Amygdala (tissue), 56 donors: ENCODE results near the gene SEC61A1.
A peak's percentile ranks its signal among the peaks of the same experiment; 100 is the strongest.

Experiments
- DNase-seq, 56 donors: peaks; one replicate each; lab custom pipeline; 2025; lab: John Stamatoyannopoulos, UW

The SEC61A1 gene

DNA sequence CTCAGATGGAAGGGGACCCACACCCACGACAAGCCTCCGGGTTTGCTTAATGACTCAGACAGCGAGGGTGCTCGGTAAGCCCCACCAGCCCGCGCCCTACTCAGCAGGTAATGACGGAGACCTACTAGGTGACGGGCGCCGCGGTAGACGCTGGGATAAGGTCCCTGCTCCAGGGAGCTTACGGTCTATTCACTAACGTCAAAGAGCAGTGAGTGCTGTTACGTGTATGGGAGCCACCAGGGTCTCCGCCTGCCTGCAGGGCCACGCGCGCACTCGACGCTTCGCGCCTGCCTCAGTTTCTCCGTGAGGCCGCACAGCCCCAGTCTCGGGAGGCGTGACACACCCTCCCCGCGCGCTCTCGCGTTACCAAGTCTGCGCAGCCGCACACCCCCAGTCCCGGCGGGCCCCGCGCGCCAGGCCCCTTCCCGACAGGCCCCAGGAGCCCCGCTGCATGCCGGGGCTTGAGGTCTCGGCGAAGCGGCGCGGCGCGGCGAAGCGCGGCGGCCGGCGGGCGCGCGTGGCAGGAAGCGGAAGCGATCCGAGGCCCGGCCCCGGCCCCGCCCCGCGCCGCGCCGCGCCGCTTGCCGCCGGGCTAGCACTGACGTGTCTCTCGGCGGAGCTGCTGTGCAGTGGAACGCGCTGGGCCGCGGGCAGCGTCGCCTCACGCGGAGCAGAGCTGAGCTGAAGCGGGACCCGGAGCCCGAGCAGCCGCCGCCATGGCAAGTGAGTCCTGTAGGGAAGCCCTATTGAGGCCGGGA, at the start of gene SEC61A1:
Gene SEC61A1, plus strand, starts transcription at position 601 of the 758 bp plus-strand sequence. Its CDS starts 116 bp downstream, at position 717.
- DNase-seq: peak; percentile 24 to 96 (median 87)

DNA sequence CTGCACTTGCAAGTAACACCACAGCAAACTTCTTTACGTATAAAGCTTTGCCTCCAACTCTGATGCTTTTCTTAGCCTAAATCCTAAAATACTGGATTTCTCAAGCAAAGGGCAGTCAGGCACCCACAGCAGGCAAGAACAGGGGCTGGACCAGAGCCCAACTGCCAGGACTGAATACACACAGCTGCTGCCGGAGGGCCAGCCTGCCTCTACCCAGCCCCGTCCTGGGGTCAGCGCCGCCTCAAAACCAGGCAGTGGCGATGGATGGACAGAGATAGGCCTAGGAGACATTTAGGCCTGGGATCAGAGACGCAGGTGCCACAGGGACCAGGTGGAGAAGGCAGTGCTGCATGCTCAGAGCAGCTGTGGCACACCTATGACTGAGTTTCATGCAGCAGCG, 47.6 kb upstream of the SEC61A1 start:
- DNase-seq: no peak

DNA sequence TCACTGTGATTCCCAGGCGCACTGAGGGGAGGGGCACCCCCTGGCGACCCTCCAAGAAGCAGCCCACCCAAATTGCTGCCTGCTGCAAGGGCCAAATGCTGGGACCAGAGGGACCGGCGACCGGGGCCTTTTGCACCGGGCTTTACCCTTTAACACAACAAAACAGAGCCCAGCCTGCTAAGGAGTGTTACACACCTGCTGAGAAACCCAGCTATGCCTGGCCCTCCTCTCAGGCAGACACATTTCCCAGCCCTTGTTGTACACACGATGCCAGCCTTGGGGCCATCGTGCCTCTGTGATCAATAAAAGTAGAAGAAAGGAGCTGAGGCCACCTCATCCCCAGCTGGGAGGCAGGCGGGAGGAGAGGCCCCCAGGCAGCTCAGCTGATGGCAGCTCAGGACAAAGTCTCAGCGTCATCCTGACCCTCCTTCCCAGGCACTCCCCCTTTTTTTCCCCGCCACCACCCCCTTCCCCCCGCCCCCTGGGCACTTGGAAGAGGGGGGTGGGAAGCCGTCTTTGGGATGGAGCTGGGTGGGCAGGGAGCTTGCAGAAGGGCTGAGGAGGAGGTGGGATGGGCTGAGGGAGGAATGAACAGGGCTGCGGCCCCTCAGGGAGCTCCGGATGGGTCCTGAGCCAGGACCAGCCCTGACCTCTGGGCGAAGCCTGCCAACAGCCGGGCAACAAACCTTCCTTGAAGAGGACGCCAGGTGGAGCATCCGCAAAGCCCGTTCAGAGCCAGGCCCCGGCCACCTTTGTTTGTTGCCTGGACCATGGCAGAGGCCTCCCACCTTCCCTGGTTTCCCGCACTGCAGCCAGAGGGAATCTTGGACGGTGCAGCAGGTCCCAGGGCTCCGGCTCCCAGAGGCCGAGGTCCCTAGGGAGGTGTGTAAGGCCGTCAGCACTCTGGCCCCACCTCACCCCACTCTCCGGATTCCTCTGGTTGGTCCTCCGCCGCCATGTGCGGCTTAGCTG, 45.9 kb upstream of the SEC61A1 start:
- no peak for DNase-seq

DNA sequence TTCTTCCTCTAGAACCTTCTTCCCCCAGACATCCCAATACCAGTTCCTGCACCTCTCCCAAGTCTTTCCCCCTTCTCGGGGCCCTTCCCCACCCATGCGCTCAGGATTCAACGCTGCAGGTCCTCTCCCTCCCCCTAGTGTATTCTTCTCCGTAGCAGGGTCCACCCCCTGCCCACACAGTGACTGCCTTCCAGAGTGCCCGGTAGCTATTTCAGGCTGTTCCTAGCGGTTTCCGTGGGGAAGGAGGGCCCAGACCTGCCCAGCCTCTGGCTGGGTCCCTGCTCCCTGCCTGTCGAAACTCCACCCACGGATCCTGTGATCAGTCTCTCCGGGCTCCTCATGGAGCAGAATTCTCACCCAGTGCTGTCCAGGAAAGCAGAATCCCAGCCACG, 45.2 kb upstream of the SEC61A1 start:
- DNase-seq: no peak

DNA sequence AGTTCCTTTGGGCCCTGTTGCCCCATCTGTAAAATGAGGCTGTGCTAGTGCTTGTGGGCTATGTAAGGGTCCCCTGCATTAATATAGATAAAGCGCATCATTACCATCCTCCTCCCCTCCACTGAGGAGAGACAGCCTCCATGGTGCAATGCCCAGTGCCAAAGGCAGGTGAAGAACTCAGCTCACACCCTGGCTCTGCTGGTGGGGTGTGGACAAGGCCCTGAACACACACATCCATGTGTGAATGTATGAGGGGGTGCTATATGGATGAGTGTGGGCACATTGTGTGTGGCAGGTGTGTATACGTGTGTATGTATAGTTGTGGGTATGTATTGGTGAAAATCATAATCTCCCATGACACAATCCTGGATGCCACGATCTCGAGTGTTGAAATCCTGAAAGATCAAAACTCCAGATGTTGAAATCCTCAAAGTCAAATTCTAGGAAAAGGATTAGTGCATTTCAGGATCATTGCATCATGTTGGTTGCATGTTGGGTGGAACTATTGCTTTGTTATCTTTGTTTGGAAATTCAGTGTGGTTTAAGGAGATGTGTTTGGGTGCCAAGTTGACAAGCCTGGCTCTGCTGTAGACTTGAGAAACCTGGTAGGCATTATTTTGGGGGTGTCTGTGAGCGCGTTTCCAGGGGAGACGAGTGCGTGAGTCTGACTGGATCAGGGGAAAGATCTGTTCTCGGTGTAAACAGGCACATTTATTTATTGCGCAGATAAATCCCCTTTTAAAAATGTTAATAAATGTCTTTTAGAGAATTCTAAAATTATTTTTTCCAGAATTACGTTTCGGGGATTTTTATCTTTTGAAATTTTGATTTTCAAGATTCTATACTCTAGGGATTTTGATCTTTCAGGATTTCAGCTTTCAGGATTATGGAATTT, 42.0 kb upstream of the SEC61A1 start:
- no peak for DNase-seq

DNA sequence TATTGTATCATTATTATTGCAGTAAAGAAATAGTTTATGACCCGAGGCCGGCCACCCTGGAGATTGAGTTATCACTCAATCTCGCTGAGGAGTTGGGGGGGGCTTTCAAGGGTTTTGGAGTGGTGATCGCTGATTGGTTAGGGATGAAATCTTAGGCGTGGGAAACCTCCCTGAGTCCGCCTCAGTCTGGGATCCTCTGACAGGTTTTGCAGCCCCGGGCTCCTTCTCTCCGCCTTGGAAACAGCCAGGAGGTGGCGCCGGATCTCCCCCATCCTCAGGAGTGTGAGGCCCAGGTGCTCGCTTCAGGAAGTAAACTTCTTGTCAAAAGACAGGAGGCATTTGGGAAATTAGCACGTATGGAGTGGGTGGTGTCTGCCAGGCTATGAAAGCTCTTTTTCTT, 41.1 kb upstream of the SEC61A1 start:
- peak in 16 of 56 donors; percentile 6 to 43 (median 24) for DNase-seq

DNA sequence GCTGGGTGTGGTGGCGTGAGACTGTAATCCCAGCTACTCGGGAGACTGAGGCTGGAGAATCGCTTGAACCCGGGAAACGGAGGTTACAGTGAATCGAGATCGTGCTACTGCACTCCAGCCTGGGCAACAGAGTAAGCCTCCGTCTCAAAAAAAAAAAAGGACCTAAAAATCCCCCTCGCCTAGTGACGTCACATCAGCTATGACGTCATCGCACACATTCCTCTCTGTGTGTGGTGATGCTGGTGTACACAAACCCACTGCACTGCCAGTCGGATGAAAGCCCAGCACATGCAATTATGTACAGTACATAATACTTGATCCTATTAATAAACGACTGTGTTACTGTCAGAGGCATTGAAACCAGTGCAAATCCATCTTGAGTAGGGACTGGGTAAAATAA, 40.2 kb upstream of the SEC61A1 start:
- DNase-seq: no peak

DNA sequence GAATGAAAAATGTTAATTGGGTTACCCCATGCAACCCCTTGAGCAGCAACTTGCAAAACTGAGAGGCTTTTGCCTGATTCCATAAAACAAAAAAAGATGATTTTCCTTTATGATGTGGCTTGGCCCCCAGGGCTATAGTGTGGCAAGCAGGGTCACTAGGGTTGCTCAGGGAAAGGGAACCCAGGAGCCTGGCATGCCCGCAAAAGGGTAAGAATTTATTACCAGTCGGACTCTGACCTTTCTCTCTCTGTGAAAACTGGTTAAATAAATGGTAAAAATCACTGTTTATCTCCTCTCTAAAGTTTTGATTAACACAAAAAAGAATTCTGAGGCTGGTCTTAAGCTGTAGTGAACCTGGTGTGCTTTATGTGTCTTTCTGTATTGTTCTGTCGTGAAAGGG, 37.7 kb upstream of the SEC61A1 start:
- no peak for DNase-seq

DNA sequence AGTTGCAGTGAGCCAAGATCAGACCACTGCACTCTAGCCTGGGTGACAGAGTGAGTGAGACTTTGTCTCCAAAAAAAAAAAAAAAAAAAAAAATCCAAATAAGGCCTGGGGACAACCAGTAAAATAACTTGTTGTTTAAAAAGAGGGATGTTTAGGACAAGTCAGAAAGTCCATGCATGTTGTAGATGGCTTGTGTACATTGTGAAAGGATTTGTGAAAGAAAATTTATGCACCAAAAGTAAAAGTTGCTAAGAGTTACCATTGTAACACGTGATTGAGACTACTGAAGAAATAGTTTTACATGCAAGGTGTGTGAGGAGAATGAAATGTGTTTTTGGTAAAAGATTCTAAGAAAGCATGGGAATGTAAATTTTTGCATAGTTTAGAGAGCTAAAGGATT, 35.7 kb upstream of the SEC61A1 start:
- DNase-seq: no peak

DNA sequence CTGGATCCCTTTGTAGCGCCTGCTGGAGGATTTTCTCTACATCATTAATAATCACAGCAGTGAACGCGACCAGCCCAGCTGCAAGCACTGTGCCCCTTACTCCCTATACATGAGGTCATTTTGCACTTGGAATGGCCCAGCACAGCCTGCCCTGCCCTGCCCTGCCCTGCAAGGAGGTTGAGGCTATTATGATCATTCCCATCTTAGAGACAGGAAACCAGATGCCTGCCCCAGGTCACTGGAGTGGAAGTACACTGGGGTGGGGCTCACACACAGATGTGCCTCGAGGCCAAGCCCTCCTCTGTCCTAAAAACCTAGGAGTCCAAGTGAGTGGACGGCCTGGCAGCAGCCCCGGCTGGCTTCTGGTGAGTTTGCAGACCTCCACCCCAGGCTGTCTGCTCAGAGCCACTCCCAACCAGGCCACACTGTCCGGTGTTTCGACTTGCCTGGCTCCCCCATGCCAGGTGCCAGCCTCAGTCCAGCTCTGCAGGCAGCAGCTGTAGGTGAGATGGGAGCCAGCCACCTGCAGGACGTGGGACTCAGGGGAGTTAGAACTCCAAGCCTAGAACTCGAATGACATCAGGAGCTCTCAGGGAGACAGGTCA, 30.4 kb upstream of the SEC61A1 start:
- no peak for DNase-seq

DNA sequence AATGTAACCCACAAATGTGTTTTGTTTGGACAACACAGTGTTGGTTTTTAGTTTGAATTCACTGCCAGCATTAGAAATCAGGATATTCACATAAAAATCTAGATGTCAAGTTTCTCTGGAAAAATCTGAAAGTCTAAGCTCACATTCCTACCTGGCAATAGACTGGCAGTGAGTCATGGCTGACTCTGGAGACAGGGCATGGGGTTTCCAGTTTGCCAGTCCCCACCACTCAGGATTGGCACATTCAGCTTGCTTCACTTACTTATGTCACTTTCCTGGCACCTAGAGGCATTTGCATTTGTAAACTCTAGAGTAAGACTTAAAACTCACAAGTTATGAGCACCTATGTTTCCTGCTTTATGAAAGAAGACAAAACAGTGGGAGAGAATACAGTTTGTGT, 19.1 kb upstream of the SEC61A1 start:
- DNase-seq: no peak

DNA sequence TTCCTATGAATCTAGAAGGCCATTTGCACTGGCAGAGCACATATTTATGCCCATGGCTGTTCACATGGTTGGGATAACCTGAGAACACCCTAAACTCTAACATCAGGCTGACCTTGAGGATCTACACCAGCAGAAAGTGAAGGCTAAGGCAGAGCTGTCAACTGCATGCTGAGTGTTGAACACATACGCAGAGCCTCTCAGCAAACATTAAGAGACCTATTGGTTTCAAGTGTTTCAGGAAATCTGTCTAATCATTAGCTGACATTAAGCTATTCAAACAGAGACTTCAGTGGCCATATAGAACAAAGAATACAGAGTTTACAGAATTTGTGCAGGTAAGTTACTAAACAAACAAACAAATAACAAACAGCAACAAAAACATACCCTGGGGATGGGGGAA, 16.1 kb upstream of the SEC61A1 start:
- DNase-seq: no peak

DNA sequence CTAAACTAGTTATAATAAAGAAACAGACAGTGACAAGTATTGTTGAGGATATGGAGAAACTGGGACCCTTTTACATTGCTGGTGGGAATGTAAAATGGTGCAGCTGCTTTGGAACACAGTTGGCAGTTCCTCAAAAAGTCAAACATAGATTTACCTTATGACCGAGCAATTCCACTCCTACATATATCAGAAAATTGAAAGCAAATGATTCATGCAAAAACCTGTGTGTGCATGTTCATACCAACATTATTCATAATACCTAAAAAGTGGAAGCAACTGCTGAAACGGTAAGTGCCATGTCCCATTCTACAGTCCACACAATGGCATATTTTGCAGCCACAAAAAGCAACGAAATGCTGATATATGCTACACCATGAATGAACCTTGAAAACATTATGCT, 12.2 kb upstream of the SEC61A1 start:
- no peak for DNase-seq

DNA sequence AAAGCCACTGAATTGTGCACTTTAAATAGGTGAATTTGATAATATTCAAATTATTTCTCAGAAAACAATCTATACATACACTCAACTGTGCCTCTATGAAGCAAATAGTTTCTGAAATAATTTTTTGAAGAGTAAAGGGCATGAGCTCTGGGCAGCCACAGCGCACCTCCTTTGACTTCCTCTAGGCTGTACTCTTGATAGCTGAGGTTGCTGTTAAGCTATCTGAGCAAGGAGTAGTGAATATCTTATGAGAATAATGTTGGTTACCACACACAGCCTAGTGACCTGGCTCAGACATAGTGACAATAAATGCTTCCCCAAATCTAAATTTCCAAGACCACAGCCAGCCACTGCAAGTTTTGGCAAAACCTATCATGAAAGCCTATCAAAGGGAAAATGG, 11.6 kb upstream of the SEC61A1 start:
- no peak for DNase-seq

DNA sequence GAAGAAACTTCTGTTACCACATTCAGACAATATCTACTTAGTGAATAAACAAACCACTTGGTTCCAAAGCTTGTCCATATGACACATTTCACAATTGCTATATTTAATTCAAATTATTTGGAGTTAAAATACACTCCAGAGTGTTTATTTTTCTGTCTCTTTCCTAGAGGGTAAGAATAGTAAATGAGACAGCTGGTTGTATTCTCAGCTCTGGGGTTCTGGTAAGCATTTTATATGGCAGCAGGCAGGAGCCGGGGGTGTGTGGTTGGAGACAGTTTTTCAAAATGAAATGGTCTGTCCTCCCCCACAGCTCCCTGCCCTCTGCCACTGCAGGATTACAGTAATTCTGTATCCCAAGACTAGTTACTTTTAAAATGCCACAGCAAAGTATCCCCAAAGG, 10.9 kb upstream of the SEC61A1 start:
- peak in 14 of 56 donors; percentile 2 to 44 (median 13) for DNase-seq

DNA sequence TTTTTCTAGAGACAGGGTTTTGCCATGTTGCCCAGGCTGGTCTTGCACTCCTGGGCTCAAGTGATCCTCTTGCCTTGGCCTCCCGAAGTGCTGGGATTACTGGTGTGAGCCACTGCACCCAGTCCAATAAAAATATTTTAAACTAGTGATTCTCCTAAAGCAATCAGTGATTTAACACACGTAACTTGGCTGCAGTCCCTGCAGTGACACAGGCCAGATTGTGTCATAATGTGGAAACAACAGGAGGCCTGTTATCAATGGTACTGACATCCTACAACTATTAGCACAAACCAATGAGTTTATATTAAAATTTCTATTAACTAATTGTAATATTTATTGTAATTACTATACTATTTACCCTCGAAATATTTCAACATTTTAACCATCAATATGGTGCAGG, 1.6 kb upstream of the SEC61A1 start:
- DNase-seq: no peak

DNA sequence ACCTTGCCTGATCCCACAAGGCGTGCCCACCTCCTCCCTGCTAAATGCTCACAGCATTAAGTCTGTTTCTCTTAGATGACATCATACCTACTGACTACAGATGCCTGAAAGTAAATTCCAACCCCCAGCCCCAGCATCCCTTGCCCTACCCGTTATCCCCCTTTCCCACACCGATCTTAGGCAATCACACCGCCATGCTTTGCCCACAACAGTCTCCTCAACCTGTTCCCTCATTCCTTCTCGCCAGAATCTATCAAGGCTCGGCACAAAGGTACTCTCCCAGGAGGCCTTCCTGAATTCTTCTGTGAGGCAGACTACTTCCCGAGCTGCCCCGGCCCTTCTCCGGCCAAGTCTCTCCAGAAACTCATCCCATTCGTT, 789 bp upstream of the SEC61A1 start:
- no peak for DNase-seq

DNA sequence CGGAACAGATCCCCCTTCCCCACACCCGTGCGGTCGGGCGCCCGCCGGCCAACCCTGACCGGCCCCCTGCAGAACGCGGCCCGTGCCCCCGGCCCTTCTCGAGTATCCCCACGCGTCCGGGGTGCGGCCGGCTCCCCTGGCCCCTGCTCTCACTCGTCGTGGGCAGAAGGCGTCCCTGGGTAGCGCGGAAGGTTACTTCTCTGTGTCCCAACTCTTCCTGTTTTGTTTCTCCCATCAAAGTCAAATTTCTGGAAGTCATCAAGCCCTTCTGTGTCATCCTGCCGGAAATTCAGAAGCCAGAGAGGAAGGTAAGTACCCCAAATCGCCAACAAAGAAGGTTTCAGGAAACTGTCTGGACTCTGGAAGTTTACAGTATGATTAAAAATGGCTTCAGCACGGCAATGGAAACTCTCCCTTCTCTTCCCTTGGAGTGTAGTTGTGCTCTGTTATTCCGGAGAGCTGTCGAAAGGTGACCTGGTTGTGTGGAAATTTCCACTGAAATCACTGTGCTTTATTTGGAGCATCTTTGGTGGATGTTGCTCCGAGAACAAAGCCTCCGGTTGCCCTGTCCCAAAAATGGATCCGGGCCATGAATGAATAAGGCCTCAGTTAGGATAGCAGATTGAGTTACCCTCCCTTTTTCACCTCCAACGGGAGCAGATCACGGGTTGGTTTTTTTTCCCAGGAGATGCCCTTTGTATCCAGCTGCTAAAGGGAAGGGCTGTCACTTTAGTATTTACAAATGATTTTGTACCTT, 536 bp downstream of the SEC61A1 start:
- peak in 1 of 56 donors; percentile 52 for DNase-seq

DNA sequence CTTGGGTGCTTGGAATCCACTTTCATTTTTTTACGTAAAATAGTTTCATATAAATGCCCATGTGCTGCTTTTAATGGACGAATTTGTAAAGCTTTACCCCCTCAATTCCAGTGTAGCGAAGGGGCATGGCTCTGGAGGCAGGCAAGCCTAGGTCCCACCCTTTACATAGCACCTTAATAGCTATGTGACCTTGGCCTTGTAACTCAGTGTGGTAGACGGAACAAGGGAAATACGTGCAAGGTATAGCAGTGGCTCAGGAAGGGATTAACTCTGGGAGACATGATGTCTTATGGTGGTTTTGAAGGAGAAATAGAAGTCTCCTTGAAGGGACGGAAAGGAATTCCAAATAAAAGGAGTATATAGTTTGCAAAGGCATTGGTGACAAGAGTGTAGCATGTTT, 1.4 kb downstream of the SEC61A1 start:
- DNase-seq: no peak
